PFSK-1 (cell line): Measurements from ENCODE around the gene BCAR3.

Experiments
- FOXP2 ChIP-seq: optimal IDR thresholded peaks from 2 replicates; pipeline ENCODE3; 2011; ENCODE audit warnings: borderline replicate concordance, control low read depth, inconsistent platforms; ENCODE audit not compliant: insufficient read depth; ENCODE audit errors: extremely low read length, extremely low read depth
- POLR2AphosphoS5 ChIP-seq: IDR thresholded peaks from 2 replicates; pipeline ENCODE4 v1.6.1; 2012; ENCODE audit warnings: low read depth, mild to moderate bottlenecking, control low read depth, low read length, moderate library complexity
- SIN3A ChIP-seq: IDR thresholded peaks from 2 replicates; pipeline ENCODE4 v1.6.1; 2012; ENCODE audit warnings: mild to moderate bottlenecking, low read length, moderate library complexity, borderline replicate concordance; ENCODE audit not compliant: insufficient read depth
- TAF1 ChIP-seq: IDR thresholded peaks from 2 replicates; pipeline ENCODE4 v1.6.1; 2012; ENCODE audit warnings: low read length, control low read depth, borderline replicate concordance; ENCODE audit not compliant: insufficient read depth
- TF ChIP-seq, protein P1 (sequence below), 2 experiments: IDR thresholded peaks; 2 replicates each; pipeline versions ENCODE4 v1.6.1 to v1.8.0; 2011 to 2012; ENCODE audit warnings: low read depth in 2 of 2, low read length in 2 of 2, control low read depth in 1 of 2, inconsistent platforms in 1 of 2, mild to moderate bottlenecking in 1 of 2, moderate library complexity in 1 of 2; ENCODE audit not compliant: insufficient read depth in 1 of 2

DNA sequence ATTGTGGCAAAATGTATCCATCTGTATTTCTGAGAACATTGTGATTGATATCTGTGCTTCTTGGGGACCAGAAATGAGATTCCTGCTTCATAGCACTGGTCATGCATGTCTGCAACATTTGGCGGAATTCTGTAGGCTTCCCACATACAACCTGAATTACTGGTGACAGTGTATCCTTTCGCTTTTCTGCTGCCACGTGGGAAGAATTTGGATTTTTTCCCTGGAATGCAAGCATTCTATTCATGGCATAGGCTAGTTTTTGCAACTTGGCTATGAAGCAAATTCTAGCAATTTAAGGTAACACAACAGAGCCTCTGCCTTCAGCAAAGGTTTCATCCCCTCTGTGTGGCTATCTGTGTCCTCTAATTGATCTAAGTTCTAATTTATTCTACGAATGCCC, 85.9 kb downstream of the BCAR3 start:
- TF ChIP-seq POLR2AphosphoS5: no peak
- TF ChIP-seq, protein P1, sequence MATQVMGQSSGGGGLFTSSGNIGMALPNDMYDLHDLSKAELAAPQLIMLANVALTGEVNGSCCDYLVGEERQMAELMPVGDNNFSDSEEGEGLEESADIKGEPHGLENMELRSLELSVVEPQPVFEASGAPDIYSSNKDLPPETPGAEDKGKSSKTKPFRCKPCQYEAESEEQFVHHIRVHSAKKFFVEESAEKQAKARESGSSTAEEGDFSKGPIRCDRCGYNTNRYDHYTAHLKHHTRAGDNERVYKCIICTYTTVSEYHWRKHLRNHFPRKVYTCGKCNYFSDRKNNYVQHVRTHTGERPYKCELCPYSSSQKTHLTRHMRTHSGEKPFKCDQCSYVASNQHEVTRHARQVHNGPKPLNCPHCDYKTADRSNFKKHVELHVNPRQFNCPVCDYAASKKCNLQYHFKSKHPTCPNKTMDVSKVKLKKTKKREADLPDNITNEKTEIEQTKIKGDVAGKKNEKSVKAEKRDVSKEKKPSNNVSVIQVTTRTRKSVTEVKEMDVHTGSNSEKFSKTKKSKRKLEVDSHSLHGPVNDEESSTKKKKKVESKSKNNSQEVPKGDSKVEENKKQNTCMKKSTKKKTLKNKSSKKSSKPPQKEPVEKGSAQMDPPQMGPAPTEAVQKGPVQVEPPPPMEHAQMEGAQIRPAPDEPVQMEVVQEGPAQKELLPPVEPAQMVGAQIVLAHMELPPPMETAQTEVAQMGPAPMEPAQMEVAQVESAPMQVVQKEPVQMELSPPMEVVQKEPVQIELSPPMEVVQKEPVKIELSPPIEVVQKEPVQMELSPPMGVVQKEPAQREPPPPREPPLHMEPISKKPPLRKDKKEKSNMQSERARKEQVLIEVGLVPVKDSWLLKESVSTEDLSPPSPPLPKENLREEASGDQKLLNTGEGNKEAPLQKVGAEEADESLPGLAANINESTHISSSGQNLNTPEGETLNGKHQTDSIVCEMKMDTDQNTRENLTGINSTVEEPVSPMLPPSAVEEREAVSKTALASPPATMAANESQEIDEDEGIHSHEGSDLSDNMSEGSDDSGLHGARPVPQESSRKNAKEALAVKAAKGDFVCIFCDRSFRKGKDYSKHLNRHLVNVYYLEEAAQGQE (IDR thresholded peaks at IDR 0.05; ENCODE audit: insufficient read depth in 1 of 2, low read depth in 2 of 2, low read length in 2 of 2): no peak
- no peak for TF ChIP-seq TAF1
- TF ChIP-seq FOXP2: no peak
- TF ChIP-seq SIN3A: no peak
